ENCODE results near the gene ALCAM. TPM values are rescaled to one million over a fixed set of nuclear protein-coding genes. Genes with fewer than 3 reads are reported as not detected.

ALCAM gene
- total RNA-seq, 1 experiment from 2014 or later, result 98.4 TPM

GRCh38 chr3:105456017-105456416 lies 89.3 kb downstream of the ALCAM start:
- peaks cover 4% of the 10 kb centered on the region for H3K9me3 Mint-ChIP-seq (ENCODE audit: unreplicated experiment)
- H3K36me3 Mint-ChIP-seq (ENCODE audit: insufficient read depth, unreplicated experiment), result no peaks in the 10 kb centered on the region
- TF ChIP-seq CTCF (IDR thresholded peaks at IDR 0.05; ENCODE audit: unreplicated experiment), result no peak
- peaks cover 22% of the 10 kb centered on the region for H3K4me1 Mint-ChIP-seq (ENCODE audit: insufficient read depth, unreplicated experiment)
- CTCF ChIA-PET, result no interaction called here
- no peak overlapping the region for H3K4me3 Mint-ChIP-seq (ENCODE audit: unreplicated experiment)
- POLR2A ChIA-PET, result interaction anchor here (1.3 kb wide), 1 partner anchor 9 kb away, joined by 3 read pairs; no protein-coding TSS in a partner anchor
- intact Hi-C loops (cut with micrococcal nuclease), result no loop called here
- no TSS peak for BruUV-seq (replicated peaks)
- no peaks in the 10 kb centered on the region for H3K27me3 Mint-ChIP-seq (ENCODE audit: insufficient read depth, unreplicated experiment)
- no peak for DNase-seq (ENCODE audit: unreplicated experiment)
- no peak overlapping the region for H3K27ac Mint-ChIP-seq (ENCODE audit: low read depth, unreplicated experiment)

GRCh38 chr3:105458518-105459215 lies 92.0 kb downstream of the ALCAM start:
- ChIA-PET CTCF (no interaction called here), POLR2A (interaction anchor here (1.0 to 1.6 kb wide), 3 partner anchors 12 to 91 kb away, joined by 3 to 4 read pairs (median 3); no protein-coding TSS in a partner anchor)
- no peak overlapping the region for H3K4me3 Mint-ChIP-seq (ENCODE audit: unreplicated experiment)
- BruUV-seq (replicated peaks), result no TSS peak
- H3K4me1 Mint-ChIP-seq (ENCODE audit: insufficient read depth, unreplicated experiment), result peaks cover 22% of the 10 kb centered on the region
- H3K27ac Mint-ChIP-seq (ENCODE audit: low read depth, unreplicated experiment), result no peak overlapping the region
- no peaks in the 10 kb centered on the region for H3K27me3 Mint-ChIP-seq (ENCODE audit: insufficient read depth, unreplicated experiment)
- no peak for TF ChIP-seq CTCF (IDR thresholded peaks at IDR 0.05; ENCODE audit: unreplicated experiment)
- intact Hi-C loops (cut with micrococcal nuclease), result no loop called here
- no peaks in the 10 kb centered on the region for H3K9me3 Mint-ChIP-seq (ENCODE audit: unreplicated experiment)
- DNase-seq (ENCODE audit: unreplicated experiment), result no peak
- H3K36me3 Mint-ChIP-seq (ENCODE audit: insufficient read depth, unreplicated experiment), result no peaks in the 10 kb centered on the region

- POLR2A ChIA-PET, result interaction anchor here (1.0 kb wide), 1 partner anchor 13 kb away, joined by 3 read pairs; no protein-coding TSS in a partner anchor
- H3K27me3 Mint-ChIP-seq (ENCODE audit: insufficient read depth, unreplicated experiment), result no peaks in the 10 kb centered on the region
- H3K36me3 Mint-ChIP-seq (ENCODE audit: insufficient read depth, unreplicated experiment), result no peaks in the 10 kb centered on the region
- H3K4me3 Mint-ChIP-seq (ENCODE audit: unreplicated experiment), result no peak overlapping the region
- H3K27ac Mint-ChIP-seq (ENCODE audit: low read depth, unreplicated experiment), result no peak overlapping the region
- peaks cover 22% of the 10 kb centered on the region for H3K4me1 Mint-ChIP-seq (ENCODE audit: insufficient read depth, unreplicated experiment)
- no peak for TF ChIP-seq CTCF (IDR thresholded peaks at IDR 0.05; ENCODE audit: unreplicated experiment)
- BruUV-seq (replicated peaks), result no TSS peak
- H3K9me3 Mint-ChIP-seq (ENCODE audit: unreplicated experiment), result no peaks in the 10 kb centered on the region
- DNase-seq (ENCODE audit: unreplicated experiment), result no peak
- intact Hi-C loops (cut with micrococcal nuclease), result no loop called here
- CTCF ChIA-PET, result no interaction called here
Measured at GRCh38 chr3:105459566-105460290, 93.0 kb downstream of the ALCAM start.

GRCh38 chr3:105463620-105464019 lies 96.9 kb downstream of the ALCAM start:
- no peak for DNase-seq (ENCODE audit: unreplicated experiment)
- Mint-ChIP-seq H3K4me3 (ENCODE audit: unreplicated experiment) (no peak overlapping the region), H3K36me3 (ENCODE audit: insufficient read depth, unreplicated experiment) (no peaks in the 10 kb centered on the region), H3K27me3 (ENCODE audit: insufficient read depth, unreplicated experiment) (no peaks in the 10 kb centered on the region), H3K27ac (ENCODE audit: low read depth, unreplicated experiment) (no peak overlapping the region), H3K9me3 (ENCODE audit: unreplicated experiment) (no peaks in the 10 kb centered on the region), H3K4me1 (ENCODE audit: insufficient read depth, unreplicated experiment) (peaks cover 36% of the 10 kb centered on the region)
- ChIA-PET POLR2A (no interaction called here), CTCF (no interaction called here)
- no peak for TF ChIP-seq CTCF (IDR thresholded peaks at IDR 0.05; ENCODE audit: unreplicated experiment)
- BruUV-seq (replicated peaks), result no TSS peak
- intact Hi-C loops (cut with micrococcal nuclease), result no loop called here

All from MCF 10A (cell line).